WERI-Rb-1 (cell line): ENCODE measurements around the gene SDC1.

Experiments used
- DNase-seq: peaks from one replicate; pipeline ENCODE4 v3.0.0-alpha.2; 2020
- H3K27ac ChIP-seq: fragments of 250-450 bp; sonication (Bioruptor Pico); 2 replicates; pipeline ENCODE4 v1.5.1; 2020; ENCODE audit warnings: mild to moderate bottlenecking, moderate library complexity
- H3K27me3 ChIP-seq: fragments of 250-450 bp; sonication (Bioruptor Pico); 2 replicates; pipeline ENCODE4 v1.5.1; 2021; ENCODE audit warnings: mild to moderate bottlenecking, low read depth, moderate library complexity; ENCODE audit not compliant: insufficient read depth, severe bottlenecking
- H3K36me3 ChIP-seq: fragments of 250-450 bp; sonication (Bioruptor Pico); 2 replicates; pipeline ENCODE4 v1.5.1; 2020; ENCODE audit warnings: mild to moderate bottlenecking, moderate library complexity
- H3K4me3 ChIP-seq: 2 replicates; pipeline ENCODE4 v1.5.1; 2011; ENCODE audit warnings: low read depth, mild to moderate bottlenecking, control low read depth, low read length
- H3K9me3 ChIP-seq: fragments of 250-450 bp; sonication (Bioruptor Pico); 2 replicates; pipeline ENCODE4 v1.5.1; 2021; ENCODE audit warnings: mild to moderate bottlenecking, moderate library complexity; ENCODE audit not compliant: severe bottlenecking
- TF ChIP-seq, protein P1 (sequence below): IDR thresholded peaks from 2 replicates; pipeline ENCODE4 v1.5.1; 2011; ENCODE audit warnings: low read depth, mild to moderate bottlenecking, control low read depth, inconsistent platforms, low read length

SDC1 gene

GRCh38 chr2:20212459-20212870 lies 12.5 kb downstream of the SDC1 start:
- Histone ChIP-seq H3K4me3 (no peak overlapping the region), H3K36me3 (no peaks in the 10 kb centered on the region; the same call in 1 of the 2 replicates), H3K9me3 (no peaks in the 10 kb centered on the region), H3K27me3 (no peaks in the 10 kb centered on the region), H3K27ac (peak overlapping the region; percentile 91)
- TF ChIP-seq, protein P1, sequence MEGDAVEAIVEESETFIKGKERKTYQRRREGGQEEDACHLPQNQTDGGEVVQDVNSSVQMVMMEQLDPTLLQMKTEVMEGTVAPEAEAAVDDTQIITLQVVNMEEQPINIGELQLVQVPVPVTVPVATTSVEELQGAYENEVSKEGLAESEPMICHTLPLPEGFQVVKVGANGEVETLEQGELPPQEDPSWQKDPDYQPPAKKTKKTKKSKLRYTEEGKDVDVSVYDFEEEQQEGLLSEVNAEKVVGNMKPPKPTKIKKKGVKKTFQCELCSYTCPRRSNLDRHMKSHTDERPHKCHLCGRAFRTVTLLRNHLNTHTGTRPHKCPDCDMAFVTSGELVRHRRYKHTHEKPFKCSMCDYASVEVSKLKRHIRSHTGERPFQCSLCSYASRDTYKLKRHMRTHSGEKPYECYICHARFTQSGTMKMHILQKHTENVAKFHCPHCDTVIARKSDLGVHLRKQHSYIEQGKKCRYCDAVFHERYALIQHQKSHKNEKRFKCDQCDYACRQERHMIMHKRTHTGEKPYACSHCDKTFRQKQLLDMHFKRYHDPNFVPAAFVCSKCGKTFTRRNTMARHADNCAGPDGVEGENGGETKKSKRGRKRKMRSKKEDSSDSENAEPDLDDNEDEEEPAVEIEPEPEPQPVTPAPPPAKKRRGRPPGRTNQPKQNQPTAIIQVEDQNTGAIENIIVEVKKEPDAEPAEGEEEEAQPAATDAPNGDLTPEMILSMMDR: no peak
- DNase-seq: peak; percentile 91

GRCh38 chr2:20211860-20212458 lies 13.0 kb downstream of the SDC1 start:
- DNase-seq: peak; percentile 89
- H3K27me3 ChIP-seq: no peaks in the 10 kb centered on the region
- TF ChIP-seq, protein P1: no peak
- peak overlapping the region; percentile 91 for H3K27ac ChIP-seq
- no peak overlapping the region for H3K4me3 ChIP-seq
- H3K36me3 ChIP-seq: no peaks in the 10 kb centered on the region; the same call in 1 of the 2 replicates
- no peaks in the 10 kb centered on the region for H3K9me3 ChIP-seq

DNA sequence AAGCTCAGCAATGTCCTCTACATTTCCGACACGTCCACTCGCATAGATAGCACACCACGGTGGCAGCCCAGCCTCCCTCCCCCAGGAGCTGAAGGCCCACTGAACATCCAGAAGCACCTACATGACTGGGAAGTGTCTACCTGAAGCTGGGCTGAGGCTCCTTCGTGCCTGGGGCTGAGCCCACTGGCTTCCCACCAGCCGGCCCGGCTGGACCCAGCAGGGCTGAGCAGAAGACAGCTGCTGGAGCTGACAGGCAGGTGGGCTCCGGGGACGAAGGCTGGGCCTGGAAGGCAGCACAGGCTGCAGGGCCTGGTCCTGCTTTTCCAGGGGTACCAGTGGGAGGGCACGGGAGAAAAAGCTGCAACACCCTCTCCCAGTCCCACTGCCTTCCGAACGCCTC lies 13.5 kb downstream of the SDC1 start:
- Histone ChIP-seq H3K27ac (peak overlapping the region; percentile 91), H3K4me3 (no peak overlapping the region), H3K27me3 (no peaks in the 10 kb centered on the region), H3K9me3 (no peaks in the 10 kb centered on the region), H3K36me3 (no peaks in the 10 kb centered on the region; the same call in 1 of the 2 replicates)
- no peak for DNase-seq
- TF ChIP-seq, protein P1: no peak

DNA sequence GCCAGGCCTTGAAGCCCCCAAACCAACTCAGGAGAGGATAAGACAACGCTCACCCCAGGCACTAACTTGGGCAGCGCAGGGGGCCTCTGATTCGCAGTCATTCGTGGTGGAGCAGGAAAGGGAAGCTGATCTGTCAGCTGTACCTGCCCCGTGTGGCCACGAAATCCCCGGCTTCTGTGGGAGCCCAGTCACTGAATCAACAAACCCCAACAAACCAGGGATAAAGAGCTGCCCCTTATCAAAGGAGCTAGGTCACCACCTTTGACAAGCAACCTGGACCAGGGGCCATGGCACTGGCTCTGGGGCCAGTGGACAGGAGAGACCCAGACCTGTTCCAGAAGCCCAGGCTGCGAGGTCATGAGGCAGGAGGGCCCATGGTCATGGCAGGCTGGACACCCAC lies 14.5 kb downstream of the SDC1 start:
- H3K4me3 ChIP-seq: no peak overlapping the region
- TF ChIP-seq, protein P1: no peak
- no peaks in the 10 kb centered on the region for H3K9me3 ChIP-seq
- no peak for DNase-seq
- H3K27ac ChIP-seq: peak overlapping the region; percentile 91
- H3K27me3 ChIP-seq: no peaks in the 10 kb centered on the region
- no peaks in the 10 kb centered on the region; the same call in 1 of the 2 replicates for H3K36me3 ChIP-seq

DNA sequence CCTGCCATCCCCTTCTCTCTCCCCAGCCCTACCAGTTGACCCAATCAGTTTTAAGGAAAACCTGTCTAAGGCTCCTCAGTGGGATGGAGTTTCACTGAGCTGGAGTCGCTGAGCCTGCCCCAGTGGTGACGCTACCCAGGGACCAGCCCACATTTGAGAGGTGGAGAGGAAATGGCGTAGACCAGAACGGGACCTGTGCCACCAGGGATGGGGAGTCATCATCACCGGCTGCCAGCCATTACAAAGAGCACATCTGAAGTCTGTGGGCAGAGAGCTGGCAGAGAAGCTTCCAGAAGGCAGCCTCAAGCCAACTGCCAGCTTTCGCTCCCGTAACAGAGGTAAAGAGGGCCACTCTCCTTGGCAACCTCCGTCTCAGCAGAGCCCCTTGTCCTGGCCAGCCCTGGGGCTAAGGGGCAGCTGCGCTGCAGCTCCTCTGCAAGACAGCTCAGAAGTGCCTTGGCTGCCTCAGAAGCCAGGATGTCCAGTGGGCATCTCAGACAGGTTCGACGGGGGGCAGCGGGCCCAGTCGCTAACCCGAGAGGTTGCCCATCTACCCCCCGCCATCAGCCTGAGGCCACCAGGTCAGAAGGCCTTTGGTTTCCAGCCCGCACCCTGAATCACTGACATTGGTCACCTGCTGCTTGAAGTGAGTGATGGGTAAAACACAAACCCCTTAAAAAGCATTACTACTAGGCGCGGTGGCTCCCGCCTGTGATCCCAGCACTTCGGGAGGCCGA lies 15.4 kb downstream of the SDC1 start:
- no peak for DNase-seq
- Histone ChIP-seq H3K27ac (peak overlapping the region; percentile 91), H3K9me3 (no peaks in the 10 kb centered on the region), H3K27me3 (no peaks in the 10 kb centered on the region), H3K4me3 (no peak overlapping the region), H3K36me3 (peaks cover 9% of the 10 kb centered on the region)
- TF ChIP-seq, protein P1: no peak

DNA sequence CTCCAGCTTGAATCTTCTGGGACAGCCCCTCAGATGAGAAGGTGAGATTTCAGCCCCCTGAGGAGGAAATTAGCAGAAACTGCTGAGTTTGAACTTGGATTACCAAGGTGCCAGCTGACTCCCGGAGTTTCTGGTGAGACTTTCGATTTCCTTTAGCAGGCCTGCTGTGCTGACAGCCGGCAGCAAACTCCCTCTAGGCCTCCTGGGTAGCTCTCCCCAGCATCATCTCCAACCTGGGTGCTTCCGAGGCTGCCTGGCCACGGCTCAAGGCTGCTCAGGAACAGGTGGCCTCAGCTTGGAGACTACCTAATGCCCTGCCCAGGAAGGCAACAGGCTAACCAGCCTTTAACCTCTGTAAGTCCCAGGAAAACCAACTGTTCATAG lies 16.5 kb downstream of the SDC1 start:
- TF ChIP-seq, protein P1: no peak
- no peaks in the 10 kb centered on the region for H3K9me3 ChIP-seq
- peak; percentile 87 for DNase-seq
- peaks cover 14% of the 10 kb centered on the region for H3K36me3 ChIP-seq
- H3K27me3 ChIP-seq: no peaks in the 10 kb centered on the region
- no peak overlapping the region for H3K4me3 ChIP-seq
- peak overlapping the region; percentile 91 for H3K27ac ChIP-seq
